Ramos (cell line): Measurements from ENCODE around the gene HCFC1R1.

Experiments
- in situ Hi-C: fragments of 300-500 bp; cut with MboI; formaldehyde crosslinking; loops from one replicate; pipeline ENCODE4 v1.14.3; 2022; ENCODE audit warnings: low sequenced_read_pairs; ENCODE audit not compliant: unreplicated experiment

The HCFC1R1 gene

GRCh38 chr16:2981177-2981898 lies 42.4 kb downstream of the HCFC1R1 start:
- in situ Hi-C loops = no loop called here

- in situ Hi-C loops = no loop called here
These were observed 43.2 kb downstream of the HCFC1R1 start, which contains the start of gene PKMYT1 for GRCh38 chr16:2980227-2981176. Gene PKMYT1 (minus strand): TSS chr16:2980446. CDS start chr16:2979657, 789 bp downstream.

- in situ Hi-C loops = no loop called here
These were observed 44.0 kb downstream of the HCFC1R1 start for GRCh38 chr16:2979669-2980226.

GRCh38 chr16:2977440-2977839 lies 46.3 kb downstream of the HCFC1R1 start:
- in situ Hi-C loops = no loop called here

GRCh38 chr16:2976673-2977072 lies 47.1 kb downstream of the HCFC1R1 start:
- in situ Hi-C loops = no loop called here

GRCh38 chr16:2976201-2976600 lies 47.5 kb downstream of the HCFC1R1 start:
- in situ Hi-C loops = no loop called here

- in situ Hi-C loops = no loop called here
These were observed 48.5 kb downstream of the HCFC1R1 start for GRCh38 chr16:2975161-2975795.

GRCh38 chr16:2974319-2975056 lies 49.3 kb downstream of the HCFC1R1 start:
- in situ Hi-C loops = no loop called here

- in situ Hi-C loops = no loop called here
These were observed 50.0 kb downstream of the HCFC1R1 start for GRCh38 chr16:2973605-2974318.

- in situ Hi-C loops = no loop called here
These were observed 50.6 kb downstream of the HCFC1R1 start for GRCh38 chr16:2973093-2973492.
